Measurements from ENCODE around the gene MKS1.

MKS1 gene

DNA sequence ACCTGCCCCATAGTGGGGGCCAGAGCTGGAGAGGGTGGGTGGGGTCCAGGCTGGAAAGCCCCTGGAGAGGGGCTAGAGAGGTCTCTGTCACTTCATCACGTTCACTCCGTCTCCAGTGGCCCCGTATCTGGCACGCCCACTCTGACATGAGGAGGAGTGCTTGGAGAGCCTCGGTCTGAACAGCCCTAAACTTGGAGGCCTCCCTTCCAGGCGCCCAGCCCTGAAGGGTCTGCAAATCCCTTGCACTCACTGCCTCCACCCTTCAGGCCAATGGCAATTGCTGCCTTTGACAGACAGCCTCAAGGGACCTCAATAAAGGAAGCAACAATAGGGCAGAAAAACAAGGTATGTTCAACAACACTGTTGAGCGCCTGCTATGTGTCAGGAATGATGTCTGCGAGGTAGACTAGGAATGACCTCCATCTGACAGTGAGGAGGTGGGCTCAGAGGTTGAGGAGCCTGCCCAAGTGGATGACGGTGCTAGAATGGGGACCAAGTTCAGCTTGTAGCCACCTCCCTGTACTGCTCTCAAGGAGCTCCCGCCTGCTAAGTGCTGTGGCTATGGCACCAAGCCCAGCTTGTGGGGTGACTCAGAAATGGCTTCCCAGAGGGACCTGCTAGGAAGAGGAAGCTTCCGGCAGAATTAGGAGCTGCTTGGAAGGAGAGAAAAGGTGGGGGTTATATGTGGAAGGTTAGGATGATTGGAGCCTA is 29.5 kb downstream of the MKS1 start:
- POLR2A ChIA-PET: no interaction called here
- CTCF ChIA-PET: interaction anchor here (0.6 to 3.2 kb wide), 2 partner anchors 11 to 117 kb away, joined by 3 to 24 read pairs; no protein-coding TSS in a partner anchor
- TF ChIP-seq, protein P1, sequence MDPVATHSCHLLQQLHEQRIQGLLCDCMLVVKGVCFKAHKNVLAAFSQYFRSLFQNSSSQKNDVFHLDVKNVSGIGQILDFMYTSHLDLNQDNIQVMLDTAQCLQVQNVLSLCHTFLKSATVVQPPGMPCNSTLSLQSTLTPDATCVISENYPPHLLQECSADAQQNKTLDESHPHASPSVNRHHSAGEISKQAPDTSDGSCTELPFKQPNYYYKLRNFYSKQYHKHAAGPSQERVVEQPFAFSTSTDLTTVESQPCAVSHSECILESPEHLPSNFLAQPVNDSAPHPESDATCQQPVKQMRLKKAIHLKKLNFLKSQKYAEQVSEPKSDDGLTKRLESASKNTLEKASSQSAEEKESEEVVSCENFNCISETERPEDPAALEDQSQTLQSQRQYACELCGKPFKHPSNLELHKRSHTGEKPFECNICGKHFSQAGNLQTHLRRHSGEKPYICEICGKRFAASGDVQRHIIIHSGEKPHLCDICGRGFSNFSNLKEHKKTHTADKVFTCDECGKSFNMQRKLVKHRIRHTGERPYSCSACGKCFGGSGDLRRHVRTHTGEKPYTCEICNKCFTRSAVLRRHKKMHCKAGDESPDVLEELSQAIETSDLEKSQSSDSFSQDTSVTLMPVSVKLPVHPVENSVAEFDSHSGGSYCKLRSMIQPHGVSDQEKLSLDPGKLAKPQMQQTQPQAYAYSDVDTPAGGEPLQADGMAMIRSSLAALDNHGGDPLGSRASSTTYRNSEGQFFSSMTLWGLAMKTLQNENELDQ (tag by site-specific recombination; IDR thresholded peaks at IDR 0.05; ENCODE audit: low read depth): no peak
- TF ChIP-seq, protein P2, sequence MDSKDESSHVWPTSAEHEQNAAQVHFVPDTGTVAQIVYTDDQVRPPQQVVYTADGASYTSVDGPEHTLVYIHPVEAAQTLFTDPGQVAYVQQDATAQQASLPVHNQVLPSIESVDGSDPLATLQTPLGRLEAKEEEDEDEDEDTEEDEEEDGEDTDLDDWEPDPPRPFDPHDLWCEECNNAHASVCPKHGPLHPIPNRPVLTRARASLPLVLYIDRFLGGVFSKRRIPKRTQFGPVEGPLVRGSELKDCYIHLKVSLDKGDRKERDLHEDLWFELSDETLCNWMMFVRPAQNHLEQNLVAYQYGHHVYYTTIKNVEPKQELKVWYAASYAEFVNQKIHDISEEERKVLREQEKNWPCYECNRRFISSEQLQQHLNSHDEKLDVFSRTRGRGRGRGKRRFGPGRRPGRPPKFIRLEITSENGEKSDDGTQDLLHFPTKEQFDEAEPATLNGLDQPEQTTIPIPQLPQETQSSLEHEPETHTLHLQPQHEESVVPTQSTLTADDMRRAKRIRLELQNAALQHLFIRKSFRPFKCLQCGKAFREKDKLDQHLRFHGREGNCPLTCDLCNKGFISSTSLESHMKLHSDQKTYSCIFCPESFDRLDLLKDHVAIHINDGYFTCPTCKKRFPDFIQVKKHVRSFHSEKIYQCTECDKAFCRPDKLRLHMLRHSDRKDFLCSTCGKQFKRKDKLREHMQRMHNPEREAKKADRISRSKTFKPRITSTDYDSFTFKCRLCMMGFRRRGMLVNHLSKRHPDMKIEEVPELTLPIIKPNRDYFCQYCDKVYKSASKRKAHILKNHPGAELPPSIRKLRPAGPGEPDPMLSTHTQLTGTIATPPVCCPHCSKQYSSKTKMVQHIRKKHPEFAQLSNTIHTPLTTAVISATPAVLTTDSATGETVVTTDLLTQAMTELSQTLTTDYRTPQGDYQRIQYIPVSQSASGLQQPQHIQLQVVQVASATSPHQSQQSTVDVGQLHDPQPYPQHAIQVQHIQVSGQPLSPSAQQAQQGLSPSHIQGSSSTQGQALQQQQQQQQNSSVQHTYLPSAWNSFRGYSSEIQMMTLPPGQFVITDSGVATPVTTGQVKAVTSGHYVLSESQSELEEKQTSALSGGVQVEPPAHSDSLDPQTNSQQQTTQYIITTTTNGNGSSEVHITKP (tag by site-specific recombination; IDR thresholded peaks at IDR 0.05): peak; percentile 83
- TF ChIP-seq ZNF426 (tag by site-specific recombination; IDR thresholded peaks at IDR 0.05) (no peak), OVOL3 (tag by site-specific recombination; IDR thresholded peaks at IDR 0.05) (no peak)

DNA sequence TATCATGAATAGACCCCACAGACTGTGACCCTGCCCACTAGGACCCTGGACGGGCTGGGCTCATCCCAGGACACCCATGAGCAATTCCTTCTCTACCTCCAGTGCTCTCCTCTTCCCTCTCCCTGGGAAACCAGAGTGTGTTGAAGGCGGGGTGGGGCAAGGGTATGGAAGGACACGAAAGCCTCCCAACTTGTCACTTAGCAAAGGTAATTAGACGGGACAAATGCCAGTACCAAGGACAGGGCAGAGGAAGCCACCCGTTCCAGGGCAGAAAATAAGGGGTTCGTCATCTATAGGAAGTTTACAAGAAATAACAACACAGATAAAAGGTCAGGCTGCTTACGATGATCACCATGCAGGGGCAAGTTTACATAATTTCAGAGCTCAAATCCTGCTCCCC is 31.4 kb downstream of the MKS1 start:
- TF ChIP-seq, protein P3, sequence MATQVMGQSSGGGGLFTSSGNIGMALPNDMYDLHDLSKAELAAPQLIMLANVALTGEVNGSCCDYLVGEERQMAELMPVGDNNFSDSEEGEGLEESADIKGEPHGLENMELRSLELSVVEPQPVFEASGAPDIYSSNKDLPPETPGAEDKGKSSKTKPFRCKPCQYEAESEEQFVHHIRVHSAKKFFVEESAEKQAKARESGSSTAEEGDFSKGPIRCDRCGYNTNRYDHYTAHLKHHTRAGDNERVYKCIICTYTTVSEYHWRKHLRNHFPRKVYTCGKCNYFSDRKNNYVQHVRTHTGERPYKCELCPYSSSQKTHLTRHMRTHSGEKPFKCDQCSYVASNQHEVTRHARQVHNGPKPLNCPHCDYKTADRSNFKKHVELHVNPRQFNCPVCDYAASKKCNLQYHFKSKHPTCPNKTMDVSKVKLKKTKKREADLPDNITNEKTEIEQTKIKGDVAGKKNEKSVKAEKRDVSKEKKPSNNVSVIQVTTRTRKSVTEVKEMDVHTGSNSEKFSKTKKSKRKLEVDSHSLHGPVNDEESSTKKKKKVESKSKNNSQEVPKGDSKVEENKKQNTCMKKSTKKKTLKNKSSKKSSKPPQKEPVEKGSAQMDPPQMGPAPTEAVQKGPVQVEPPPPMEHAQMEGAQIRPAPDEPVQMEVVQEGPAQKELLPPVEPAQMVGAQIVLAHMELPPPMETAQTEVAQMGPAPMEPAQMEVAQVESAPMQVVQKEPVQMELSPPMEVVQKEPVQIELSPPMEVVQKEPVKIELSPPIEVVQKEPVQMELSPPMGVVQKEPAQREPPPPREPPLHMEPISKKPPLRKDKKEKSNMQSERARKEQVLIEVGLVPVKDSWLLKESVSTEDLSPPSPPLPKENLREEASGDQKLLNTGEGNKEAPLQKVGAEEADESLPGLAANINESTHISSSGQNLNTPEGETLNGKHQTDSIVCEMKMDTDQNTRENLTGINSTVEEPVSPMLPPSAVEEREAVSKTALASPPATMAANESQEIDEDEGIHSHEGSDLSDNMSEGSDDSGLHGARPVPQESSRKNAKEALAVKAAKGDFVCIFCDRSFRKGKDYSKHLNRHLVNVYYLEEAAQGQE (tag by site-specific recombination; IDR thresholded peaks at IDR 0.05): peak; percentile 82
- TF ChIP-seq ZNF791 (tag by site-specific recombination; IDR thresholded peaks at IDR 0.05): no peak
- ChIA-PET CTCF (interaction anchor here (0.6 to 1.4 kb wide), 3 partner anchors 12 to 841 kb away, joined by 3 to 4 read pairs (median 4); no protein-coding TSS in a partner anchor), POLR2A (no interaction called here)
- Histone ChIP-seq H3K4me1 (ENCODE audit: control insufficient read depth, insufficient read depth, low read length) (no peaks in the 10 kb centered on the region), H3K9me3 (ENCODE audit: control insufficient read depth, insufficient read depth, low read depth, low read length) (no peaks in the 10 kb centered on the region), H3K27ac (ENCODE audit: extremely low read depth, low read depth, low read length) (no peak overlapping the region), H3K36me3 (ENCODE audit: control insufficient read depth in 2 of 2, insufficient read depth in 1 of 2, low read length in 2 of 2) (no peaks in the 10 kb centered on the region), H3K4me3 (ENCODE audit: low read depth, low read length) (no peak overlapping the region)

More for the DNA sequence above, 29.5 kb downstream of the MKS1 start:
- Histone ChIP-seq H3K4me1 (ENCODE audit: control insufficient read depth, insufficient read depth, low read length) (no peaks in the 10 kb centered on the region), H3K36me3 (ENCODE audit: control insufficient read depth in 2 of 2, insufficient read depth in 1 of 2, low read length in 2 of 2) (no peaks in the 10 kb centered on the region), H3K4me3 (ENCODE audit: low read depth, low read length) (no peak overlapping the region), H3K27ac (ENCODE audit: extremely low read depth, low read depth, low read length) (no peak overlapping the region), H3K9me3 (ENCODE audit: control insufficient read depth, insufficient read depth, low read depth, low read length) (no peaks in the 10 kb centered on the region)

DNA sequence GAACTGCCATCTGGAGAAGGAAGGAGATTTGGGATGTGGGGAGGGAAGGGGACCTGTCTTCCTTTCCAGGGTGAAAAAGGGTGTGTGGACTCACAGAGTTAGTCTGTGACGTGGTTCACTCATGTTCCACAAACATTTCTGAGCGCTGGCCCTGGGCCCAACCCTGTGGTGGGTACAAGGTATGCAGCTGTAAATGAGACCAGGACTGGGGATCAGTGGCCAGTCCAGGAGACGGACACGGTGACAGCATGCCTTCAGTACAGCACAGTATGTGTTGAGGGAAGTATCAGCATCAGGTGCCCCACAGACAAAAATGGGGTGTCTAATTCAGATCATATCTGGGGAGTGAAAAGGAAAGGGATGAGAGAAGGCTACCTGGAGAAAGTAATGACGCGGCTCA is 32.0 kb downstream of the MKS1 start:
- POLR2A ChIA-PET: no interaction called here

More for the DNA sequence above, 32.0 kb downstream of the MKS1 start:
- Histone ChIP-seq H3K9me3 (ENCODE audit: control insufficient read depth, insufficient read depth, low read depth, low read length) (no peaks in the 10 kb centered on the region), H3K4me3 (ENCODE audit: low read depth, low read length) (no peak overlapping the region), H3K4me1 (ENCODE audit: control insufficient read depth, insufficient read depth, low read length) (no peaks in the 10 kb centered on the region), H3K36me3 (ENCODE audit: control insufficient read depth in 2 of 2, insufficient read depth in 1 of 2, low read length in 2 of 2) (no peaks in the 10 kb centered on the region), H3K27ac (ENCODE audit: extremely low read depth, low read depth, low read length) (no peak overlapping the region)
- CTCF ChIA-PET: interaction anchor here (0.6 to 1.4 kb wide), 3 partner anchors 10 to 1077 kb away, joined by 3 to 4 read pairs (median 4); no protein-coding TSS in a partner anchor
- TF ChIP-seq ZNF239 (tag by site-specific recombination; IDR thresholded peaks at IDR 0.05): no peak

Measured in HEK293 (cell line).